HG02840 (cell line): ENCODE data around the gene ZFP82.
A peak's percentile ranks its signal among the peaks of the same experiment; 100 is the strongest.

ENCODE experiments used
- ATAC-seq: cut with Tn5 transposase; IDR thresholded peaks from one replicate; pipeline ENCODE4 v1.9.1; 2021; ENCODE audit warnings: mild to moderate bottlenecking, moderate library complexity, moderate number of reproducible peaks; ENCODE audit not compliant: unreplicated experiment, low FRiP score

ZFP82 gene

DNA sequence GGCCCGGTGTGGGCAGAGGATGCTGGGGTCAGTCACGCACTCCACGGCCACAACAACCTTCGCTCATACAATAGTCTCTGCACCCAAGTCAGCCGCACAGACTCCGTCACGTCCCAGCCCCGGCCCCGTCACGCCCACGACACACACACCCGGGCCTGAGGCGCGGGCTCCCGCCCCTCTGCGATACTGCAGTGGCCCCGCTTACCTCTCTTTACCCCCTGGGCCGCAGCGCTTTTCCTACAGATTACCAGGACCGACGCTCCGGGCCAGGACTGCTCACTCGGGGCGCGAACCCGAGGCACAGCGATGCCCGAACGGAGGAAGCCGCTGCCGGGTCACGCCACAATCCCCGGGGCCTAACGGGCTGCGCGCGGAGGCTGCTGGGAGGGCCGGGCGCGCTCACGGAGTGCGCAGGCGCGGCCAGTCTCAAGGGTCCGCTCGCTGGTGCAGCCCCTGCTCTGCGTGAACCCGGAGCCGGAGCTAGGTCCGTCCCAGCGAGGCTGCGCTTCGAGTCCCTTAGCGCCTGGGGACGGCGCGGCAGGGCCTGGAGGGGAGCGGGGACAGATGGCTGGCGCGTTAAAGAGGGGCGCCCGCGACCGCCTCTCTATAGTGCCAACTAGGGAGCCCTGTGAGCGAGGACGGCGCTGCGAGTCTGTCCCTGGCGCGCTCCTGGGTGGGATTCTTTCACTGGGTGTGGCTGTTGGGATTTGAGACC, at the start of gene ZFP82:
Gene ZFP82 (minus strand): TSS at position 358 of the 715 bp plus-strand sequence. CDS start 8,855 bp downstream, outside the sequence.
- ATAC-seq = peak; percentile 86

- ATAC-seq = no peak
Observed at GRCh38 chr19:36460046-36460445, 41.6 kb upstream of the ZFP82 start.

GRCh38 chr19:36456831-36457230, 38.4 kb upstream of the ZFP82 start:
- ATAC-seq = no peak

DNA sequence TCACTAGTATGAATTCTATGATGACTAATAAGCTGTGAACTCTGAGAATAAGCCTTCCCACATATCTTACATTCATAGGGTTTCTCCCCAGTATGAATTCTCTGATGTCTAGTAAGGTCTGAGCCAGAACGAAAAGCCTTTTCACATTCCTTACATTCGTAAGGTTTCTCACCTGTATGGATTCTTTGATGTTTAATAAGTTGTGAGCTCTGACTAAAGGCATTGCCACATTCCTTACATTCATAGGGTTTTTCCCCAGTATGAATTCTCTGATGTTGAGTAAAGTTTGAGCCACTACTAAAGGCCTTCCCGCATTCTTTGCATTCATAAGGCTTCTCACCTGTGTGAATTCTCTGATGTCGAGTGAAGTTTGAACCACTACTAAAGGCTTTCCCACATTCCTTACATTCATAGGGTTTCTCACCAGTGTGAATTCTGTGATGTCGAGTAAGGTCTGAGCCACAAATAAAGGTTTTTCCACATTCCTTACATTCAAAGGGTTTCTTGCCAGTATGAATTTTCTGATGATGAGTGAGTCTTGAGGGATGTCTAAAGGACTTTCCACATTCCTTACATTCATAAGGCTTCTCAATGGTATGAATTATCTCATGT, 30.7 kb upstream of the ZFP82 start:
- no peak for ATAC-seq

- no peak for ATAC-seq
Observed at GRCh38 chr19:36441339-36441738, 22.9 kb upstream of the ZFP82 start.

- ATAC-seq = no peak
Observed at GRCh38 chr19:36436531-36436930, 18.1 kb upstream of the ZFP82 start.

DNA sequence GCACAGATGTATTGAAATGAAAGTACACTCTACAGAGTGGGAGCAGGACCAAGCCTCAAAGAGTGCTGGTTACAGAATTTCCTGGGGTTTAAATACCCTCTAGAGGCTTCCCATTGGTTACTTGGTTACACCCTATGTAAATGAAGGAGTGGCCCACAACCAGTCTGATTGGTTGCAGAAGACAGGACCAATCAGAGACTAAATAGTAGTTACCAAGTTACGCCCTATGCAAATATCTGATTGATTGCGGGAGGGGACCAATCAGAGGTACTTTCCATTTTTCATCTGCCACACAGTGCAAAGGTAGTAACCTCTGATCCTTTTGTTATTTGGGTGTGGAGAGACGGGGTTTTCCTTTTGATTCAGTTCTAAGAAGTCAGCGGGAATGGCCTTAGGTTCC, 5.5 kb upstream of the ZFP82 start:
- ATAC-seq = no peak

- no peak for ATAC-seq
Observed at GRCh38 chr19:36421749-36422481, 3.5 kb upstream of the ZFP82 start.

DNA sequence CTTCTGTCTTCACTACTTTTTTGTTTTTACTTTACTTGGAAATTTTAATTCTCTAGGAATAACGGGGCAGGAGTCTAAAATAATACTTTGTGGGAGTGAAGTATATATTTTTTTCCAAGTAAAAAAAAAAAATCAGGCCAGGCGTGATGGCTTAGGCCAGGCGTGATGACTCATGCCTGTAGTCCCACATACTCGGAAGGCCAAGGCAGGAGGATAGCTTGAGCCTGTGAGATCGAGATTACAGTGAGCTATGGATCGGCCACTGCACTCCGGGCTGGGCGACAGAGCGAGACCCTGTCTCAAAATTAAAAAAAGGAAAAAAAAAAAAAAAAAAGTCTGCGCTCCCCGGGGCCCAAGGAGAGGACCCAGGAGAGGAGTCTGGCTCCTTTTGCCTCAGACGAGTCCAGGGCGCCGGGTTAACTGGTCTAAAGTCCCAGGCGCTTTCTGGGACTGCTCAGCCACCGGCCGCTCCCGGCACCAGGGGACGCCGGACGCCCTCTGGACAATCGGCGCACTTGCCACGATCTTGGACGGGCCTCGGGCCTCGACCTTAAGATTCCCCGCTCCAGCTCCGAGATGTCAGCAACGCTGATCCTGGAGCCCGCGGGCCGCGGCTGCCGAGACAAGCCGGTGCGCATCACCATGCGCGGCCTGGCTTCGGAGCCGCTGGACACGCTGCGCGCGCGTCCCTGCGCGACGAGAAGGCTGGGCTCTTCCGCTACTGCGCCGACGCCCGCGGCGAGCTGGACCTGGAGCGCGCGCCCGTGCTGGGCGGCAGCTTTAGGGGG, 2.7 kb upstream of the ZFP82 start:
- ATAC-seq = no peak

DNA sequence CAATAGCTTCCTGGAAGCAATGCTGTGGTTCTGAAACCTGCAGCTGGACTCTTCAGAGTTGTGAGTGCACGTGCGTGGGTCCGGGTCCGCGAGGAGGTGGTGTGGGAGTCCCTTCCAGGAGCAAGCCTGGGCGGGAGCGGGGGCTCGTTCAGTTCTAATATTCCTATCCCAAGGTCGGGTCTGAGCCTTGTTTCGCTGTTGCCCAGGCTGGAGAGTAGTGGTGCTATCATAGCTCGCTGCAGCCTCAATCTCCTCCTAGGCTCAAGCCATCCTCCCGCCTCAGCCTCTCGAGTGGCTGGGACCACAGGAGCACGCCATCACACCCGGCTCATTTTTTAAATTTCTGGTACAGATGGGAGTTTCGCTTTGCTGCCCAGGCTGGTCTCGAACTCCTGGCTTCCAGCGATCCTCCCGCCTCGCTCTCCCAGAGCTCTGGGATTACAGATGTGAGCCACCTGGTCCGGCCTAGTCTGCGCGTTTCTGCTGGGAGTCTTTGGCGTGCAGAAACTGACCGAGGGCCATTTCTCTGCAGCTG, 625 bp downstream of the ZFP82 start:
- ATAC-seq = no peak

- ATAC-seq = no peak
Observed at GRCh38 chr19:36409841-36410240, 8.6 kb downstream of the ZFP82 start.

DNA sequence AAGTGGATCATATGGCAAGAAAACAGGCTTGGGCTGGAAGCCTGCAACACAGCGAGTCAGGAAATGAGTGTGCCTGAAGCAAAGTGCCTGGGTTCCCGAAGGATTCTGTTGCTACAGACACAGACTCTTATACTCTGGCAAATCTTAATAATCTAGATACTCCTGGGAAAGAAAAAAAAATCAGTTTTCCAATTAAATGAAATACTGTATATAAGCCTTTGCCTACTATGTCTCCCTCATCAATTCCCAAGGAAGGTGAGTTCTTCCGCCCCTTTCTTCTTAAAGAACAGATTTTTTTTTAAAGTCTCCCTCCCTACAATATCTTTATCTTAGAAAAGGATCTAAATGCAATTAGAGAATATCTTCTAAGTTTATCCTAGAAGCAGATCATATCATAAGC, 10.3 kb downstream of the ZFP82 start:
- no peak for ATAC-seq

DNA sequence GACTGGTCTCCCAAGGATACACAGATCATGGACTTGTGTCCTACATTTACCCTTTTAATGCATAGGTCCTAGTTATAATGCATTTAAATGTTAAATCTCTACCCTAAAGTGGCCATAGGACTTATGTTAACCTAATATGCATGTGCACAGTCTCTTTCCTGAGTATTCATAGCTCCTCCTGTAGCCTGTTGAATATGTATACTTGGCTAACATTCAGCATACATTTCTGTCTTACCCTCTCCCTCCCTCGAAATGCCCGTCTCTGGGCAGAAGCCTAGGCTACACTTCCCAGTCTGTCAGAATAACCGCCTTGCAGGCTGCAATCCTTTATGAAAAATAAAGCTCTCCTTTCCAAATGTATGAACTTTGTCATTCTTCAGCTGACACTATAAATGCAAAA, 13.9 kb downstream of the ZFP82 start:
- ATAC-seq = no peak

GRCh38 chr19:36401475-36401874, 17.0 kb downstream of the ZFP82 start:
- no peak for ATAC-seq

DNA sequence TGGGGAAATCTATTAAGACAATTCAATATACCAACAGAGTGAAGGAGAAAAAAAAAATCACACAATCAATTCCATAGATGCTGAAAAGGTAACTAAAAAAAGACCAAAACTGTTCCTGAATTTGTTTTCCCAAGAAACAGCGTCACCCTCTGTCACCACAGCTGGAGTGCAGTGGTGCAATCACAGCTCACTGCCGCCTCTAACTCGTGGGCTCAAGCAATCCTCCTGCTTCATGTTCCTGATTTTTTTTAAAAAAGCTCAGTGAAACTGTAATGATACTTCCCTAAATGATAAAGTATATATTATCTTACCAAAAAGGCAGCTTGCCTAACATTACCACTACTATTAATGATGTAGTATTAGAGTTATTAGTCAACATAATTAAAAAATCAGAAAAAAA, 19.9 kb downstream of the ZFP82 start:
- no peak for ATAC-seq

GRCh38 chr19:36392916-36393673, 25.3 kb downstream of the ZFP82 start:
- ATAC-seq = no peak

GRCh38 chr19:36379510-36379819, 39.0 kb downstream of the ZFP82 start:
- no peak for ATAC-seq

- peak; percentile 96 for ATAC-seq
Observed at GRCh38 chr19:36378625-36379509, 39.6 kb downstream of the ZFP82 start, which contains the start of gene ZFP14. Gene ZFP14, minus strand, starts transcription at chr19:36379201. Its CDS starts 11,309 bp downstream, at chr19:36367892.
